ENCODE results near the gene SYT12.
"Not testable (repeated sequence)": the region's sequence is repeated elsewhere in the genome, so short reads cannot be mapped to it uniquely, and the experiment has no call there.

Gene SYT12, protein sequence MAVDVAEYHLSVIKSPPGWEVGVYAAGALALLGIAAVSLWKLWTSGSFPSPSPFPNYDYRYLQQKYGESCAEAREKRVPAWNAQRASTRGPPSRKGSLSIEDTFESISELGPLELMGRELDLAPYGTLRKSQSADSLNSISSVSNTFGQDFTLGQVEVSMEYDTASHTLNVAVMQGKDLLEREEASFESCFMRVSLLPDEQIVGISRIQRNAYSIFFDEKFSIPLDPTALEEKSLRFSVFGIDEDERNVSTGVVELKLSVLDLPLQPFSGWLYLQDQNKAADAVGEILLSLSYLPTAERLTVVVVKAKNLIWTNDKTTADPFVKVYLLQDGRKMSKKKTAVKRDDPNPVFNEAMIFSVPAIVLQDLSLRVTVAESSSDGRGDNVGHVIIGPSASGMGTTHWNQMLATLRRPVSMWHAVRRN

DNA sequence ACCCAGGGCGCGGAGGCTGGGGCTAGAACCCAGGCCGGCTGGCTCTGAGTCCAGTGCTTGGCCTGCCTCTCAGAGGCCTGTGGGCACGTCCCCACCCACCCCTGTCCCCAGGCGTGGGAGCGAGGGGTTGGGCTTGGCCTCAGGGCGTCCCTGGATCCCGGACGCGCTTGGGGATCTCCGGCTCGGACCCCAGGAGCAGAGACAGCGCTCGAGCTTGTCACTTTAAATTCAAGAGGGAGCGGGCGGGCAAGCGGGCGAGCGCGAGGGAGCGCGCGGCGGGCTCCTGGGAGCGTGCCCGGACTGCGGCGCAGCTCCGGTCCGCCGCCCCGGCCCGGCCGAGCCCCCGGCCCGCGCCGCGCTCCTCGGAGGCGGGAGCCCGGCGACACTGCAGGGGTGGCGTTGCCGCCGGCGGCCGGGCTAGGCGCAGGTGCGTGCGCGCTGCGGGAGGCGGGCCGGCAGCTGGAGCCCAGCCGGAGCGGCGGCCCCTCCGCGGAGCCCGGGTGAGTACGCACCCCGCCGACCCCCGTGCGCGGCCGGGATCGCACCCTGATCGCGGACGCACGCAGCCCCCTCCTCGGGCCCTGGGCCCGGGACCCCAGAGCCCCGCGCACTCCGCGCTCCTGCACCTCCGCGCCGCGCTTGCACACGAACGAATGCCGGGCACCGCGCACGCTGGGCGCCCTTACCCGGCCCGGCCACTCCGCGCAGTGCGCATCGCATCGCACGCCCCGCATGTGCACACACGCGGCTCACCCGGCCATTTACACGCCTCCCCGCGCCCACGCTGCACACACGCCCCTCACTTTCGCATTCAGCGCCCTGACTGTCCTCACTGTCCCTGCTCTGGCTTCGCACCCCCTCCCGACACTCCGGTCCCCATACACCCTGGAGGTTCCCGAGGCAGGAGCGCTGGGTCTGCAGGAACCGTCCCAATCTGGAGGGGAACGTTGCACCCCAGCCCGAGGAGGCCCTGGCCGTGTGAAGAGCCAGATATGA is at the start of gene SYT12:
Gene SYT12, plus strand, starts transcription at position 174 of the 996 bp plus-strand sequence. CDS start 7,011 bp downstream, outside the sequence.
- DNase-seq (ENCODE audit: low read depth in 2 of 2) = no peak

DNA sequence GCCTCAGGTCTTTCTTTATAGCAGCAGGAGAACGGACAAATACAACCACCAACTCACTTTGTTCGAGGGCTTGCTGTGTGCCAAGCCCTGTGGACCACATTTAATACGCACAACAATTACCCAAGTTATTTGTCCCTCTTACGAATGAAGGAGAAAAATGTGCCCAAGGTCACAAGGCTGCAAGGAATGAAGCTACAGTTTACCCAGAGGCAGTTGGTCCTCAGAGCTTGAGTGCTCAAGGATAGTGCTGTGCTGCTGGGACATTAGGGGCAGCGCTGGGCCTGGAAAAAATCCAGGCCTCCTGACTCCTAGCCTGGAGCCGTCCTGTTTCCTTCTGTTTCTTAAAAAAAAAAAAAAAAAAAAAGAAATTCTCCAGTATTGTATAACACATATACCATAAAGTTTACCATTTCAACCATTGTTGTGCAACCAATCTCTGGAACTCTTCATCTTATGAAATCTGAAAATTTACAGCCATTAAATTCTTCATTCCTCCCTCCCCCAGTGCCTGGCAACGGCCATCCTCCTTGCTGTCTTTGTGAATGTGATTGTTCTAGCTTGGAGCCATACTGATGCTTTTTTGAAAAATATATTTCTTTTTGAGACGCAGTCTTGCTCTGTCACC is 48.9 kb upstream of the SYT12 start:
- no peak for DNase-seq (ENCODE audit: low read depth in 2 of 2)

DNA sequence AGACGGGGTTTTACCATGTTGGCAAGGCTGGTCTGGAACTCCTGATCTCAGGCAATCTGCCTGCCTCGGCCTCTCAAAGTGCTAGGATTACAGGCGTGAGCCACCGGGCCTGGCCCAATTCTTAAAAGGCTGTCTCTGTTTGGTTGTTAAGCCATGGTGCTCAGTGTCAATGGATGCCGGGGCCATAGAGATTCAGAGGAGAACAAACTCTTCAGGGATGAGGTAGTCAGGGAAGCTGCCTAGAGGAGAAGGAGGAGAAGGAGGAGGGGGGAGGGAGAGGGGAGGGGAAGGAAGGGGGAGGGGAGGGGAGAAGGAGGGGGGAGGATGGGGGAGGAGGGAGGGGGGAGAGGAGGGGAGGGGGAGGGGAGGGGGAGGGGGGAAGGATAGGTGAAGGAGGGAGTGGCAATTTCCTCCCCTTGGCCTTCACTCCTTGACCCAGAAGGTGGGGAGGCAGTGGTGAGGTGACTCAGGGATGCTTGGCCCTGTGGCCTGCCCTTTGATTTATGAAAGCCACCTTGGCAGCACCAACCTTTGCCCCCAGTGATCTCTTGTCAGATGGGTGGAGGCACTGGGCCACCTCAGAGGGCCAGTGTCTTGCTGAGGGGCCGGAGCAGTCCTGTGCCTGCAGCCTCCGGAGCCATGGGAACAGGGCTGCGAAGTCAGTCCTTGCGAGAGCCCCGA is 48.1 kb upstream of the SYT12 start, which contains the start of gene C11orf86:
Gene C11orf86, plus strand, starts transcription at position 581 of the 681 bp plus-strand sequence. Its CDS starts 59 bp downstream, at position 640.
- DNase-seq (ENCODE audit: low read depth in 2 of 2) = no peak

DNA sequence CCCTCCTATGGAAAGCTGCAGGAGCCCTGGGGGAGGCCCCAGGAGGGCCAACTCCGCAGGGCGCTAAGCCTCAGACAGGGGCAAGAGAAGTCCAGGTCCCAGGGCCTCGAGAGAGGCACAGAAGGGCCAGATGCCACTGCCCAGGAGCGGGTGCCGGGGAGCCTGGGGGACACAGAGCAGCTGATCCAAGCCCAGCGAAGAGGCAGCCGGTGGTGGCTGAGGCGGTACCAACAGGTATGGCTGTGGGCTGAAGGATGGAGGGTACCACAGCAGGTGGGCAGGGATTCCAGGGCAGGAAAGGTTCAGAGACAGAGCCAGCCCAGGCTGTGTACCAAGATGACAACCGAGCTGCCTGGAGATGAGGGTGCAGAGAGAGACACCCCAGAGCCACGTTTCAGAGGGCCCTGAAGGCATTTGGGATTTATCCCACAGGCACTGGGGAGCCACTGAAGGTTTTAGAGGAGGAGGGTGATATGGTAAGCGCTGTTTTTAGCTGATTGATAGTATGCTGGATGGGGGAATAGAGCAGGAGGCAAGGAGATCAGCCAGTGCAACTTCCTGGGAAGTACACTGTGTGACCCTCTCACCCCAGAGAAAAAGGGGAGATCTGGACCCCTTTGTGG is 47.4 kb upstream of the SYT12 start:
- no peak for DNase-seq (ENCODE audit: low read depth in 2 of 2)

DNA sequence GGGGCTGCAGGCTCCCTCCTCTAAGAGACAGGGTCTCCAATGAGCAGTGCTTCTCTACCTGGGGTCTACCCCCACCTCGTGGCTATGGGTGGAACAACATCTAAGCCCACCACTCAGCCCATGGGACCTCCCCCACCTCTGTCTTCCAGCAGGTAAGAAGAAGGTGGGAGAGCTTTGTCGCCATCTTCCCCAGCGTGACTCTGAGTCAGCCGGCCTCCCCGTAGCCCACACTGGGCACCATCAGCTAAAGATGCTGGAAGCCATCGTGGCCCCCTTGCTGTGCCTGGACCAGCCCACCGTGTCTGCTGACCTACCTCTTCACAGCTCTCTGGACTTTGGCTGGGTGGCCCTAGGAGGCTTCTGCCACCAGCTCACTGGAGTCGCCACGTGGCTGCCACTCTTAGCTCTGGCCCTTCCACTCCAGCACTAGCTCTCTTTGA is 46.9 kb upstream of the SYT12 start:
- peak in 1 of 2 donors; percentile 15 for DNase-seq (ENCODE audit: low read depth in 2 of 2)

DNA sequence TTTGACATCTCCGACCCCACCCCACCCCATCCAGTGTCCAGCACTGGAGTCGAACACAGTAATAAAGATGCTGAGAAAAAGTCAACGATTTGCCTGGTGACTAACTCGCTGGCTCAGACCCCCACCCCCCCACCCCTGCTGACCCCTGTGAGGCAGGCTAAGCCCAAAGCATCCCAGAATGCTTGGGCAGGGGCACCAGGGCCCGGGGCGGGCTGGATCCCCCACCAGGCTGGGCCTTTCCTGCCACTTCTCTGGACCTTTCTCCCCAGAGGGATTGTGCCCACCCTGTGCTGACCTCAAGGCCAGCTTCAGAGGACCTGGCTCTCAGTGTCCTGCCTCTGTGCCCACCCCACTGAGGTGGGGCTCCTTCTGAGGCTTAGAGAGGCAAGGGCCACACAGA is 46.0 kb upstream of the SYT12 start:
- DNase-seq (ENCODE audit: low read depth in 2 of 2) = no peak

DNA sequence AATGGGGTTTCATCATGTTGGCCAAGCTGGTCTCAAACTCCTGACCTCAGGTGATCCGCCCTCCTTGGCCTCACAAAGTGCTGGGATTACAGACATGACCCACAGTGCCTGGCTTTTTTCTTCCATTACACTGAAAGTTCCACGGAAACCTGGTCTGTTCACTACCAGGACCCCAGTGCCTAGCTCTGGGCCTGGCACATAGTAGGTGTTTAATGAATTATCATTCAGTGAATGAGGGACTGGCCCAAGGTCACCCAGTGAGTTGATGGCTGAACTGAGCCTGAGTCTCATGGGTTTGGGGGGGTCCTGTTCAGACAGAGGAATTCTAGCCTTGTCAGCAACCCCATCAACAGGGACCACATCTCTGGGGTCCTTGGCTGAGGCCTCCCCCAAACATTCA is 44.7 kb upstream of the SYT12 start:
- no peak for DNase-seq (ENCODE audit: low read depth in 2 of 2)

DNA sequence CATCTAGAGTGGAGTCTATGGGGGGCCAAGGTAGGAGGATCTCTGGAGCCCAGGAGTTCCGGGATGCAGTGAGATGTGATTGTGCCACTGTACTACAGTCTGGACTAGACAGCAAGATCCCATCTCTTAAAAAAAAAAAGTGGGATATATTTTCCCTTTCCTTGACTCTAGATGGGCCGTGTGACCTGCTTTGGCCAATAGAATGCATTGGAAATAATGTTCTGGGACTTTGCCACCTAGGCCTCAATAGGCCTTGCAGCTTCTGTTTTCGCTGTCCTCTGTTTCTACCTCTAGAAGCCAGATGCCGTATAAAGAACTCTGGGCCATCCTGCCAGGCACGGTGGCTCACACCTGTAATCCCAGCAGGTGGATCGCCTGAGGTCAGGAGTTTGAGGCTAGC is 44.2 kb upstream of the SYT12 start:
- DNase-seq (ENCODE audit: low read depth in 2 of 2) = no peak

DNA sequence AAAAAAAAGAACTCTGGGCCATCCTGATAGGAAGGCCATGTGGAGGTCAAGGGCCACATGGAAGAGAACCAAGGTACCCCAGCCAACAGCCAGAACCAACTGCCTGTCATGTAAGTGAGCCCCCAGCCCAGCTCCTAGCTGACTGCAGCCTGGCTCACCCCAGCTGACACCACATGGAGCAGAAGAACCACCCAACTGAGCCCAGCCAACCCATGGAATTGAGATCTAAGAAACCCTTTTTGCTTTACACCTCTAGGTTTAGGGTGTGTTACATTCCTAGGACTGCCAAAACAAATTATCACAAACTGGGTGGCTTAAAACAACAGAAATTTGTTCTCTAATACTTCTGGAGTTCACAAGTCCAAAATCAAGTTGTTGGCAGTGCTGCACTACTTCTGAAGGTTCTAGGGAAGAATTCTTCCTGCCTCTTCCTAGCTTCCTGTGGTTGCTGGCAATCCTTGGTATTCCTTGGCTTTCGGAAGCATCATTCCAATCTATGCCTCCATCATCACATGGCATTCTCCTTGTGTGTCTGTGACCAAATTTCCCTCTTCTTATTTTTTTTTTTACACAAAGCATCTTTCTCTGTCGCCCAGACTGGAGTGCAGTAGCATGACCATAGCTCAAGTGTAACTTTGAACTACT is 43.5 kb upstream of the SYT12 start:
- DNase-seq (ENCODE audit: low read depth in 2 of 2) = no peak

DNA sequence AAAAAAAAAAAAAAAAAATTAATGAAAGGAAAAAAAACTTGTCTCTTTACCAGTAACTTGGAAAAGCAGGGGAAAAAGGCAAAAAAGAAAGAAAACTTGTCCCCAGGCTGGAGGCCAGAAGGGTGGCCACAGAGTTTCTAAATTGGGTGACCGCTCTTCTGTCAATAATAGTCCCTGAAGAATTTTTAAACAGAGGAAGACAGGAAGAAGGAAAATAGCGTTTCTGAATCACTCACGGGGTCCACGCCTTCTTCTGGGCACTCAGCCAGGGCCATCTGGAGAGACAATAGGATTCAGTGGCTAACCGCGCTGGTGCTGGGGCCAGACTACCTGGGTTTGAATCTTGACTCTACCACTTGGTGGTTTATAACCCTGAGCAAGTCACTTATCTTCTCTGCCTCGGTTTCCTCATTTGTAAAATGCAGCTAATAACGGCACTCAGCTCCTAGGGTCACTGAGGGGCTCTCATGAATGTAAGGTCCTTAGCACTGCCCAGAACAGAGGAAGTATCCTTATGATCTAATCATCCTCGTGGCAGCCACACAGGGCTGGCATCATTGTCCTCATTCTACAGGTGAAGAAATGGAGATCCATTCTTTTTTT is 40.9 kb upstream of the SYT12 start:
- peak in 1 of 2 donors; percentile 17 for DNase-seq (ENCODE audit: low read depth in 2 of 2)

DNA sequence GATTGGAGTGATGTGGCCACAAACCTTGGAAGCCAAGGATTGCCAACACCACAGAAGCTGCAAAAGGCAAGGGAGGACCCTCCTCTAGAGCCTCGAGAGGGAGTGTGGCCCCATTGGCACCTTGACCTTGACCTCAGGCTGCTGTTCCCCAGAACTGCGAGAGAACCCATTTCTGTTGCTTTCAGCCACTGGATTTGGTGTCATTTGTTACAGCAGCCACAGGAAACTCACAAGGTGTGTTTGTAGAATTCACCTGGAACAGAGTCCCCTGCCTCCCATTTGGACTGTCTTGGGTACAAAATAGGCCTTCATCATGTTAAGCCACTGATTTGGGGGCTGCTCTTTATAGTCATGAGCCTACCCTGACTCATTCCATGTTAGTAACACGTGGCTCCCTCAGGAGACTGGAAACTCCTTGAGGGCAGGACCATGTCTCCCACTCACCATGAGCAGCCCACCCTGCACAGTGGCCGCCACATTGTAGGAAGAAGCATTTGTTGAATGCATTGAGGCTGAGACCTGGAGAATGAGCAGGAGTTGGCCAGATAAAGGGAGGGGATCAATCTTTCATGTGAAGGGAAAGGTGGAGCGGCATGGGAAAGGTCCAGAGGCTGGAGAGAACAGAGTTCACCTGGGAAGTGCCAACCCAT is 39.5 kb upstream of the SYT12 start:
- no peak for DNase-seq (ENCODE audit: low read depth in 2 of 2)

DNA sequence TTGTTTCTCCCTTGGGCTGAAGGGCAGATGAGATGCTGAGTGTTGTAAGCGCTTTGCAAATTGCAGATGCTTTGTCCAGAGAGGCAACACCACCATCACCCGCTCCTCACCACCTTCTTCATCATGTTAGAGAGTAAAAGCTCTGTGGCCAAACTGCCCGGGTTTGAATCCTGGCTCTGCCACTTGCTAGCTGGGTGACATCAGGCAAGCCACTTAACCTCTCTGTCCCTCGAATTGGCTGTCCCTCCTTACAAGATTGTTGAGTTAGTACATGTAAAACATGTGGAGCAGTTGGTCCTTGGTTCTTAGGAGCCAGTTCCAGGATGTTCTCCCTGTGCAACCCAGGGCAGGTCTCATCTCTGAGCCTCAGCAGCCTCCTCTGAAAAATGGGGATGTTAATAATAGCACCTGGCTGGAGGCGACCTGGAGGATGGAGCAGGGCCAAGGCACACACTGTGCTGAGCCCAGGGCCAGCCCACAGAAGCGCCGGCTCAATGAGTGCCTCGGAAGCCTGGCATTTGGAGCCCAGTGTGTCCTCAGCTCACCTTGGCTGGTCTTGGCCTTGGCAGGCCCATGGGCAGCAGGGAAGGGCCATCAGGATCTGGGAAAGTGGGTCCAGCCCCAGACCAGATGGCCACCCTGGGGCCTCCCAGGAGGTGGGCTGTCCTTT is 37.3 kb upstream of the SYT12 start:
- DNase-seq (ENCODE audit: low read depth in 2 of 2) = no peak

DNA sequence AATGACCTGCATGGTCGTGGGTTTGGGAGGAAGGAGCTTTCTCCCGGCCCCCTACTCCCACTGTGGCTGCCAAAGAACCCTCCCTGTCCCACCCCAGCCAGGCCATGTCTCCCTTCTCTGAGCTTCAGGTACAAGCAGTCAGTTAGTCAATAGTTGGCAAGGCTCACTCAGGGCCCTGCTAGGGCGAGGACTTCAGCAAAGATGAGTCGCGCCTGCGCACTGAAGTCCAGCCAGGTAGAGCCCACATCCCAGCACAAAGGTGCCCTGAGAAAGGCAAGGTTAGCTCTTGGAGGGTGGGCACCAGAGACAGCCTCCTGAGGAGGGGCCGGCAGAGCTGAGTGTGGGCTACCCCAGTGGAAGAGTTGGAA is 36.8 kb upstream of the SYT12 start:
- no peak for DNase-seq (ENCODE audit: low read depth in 2 of 2)

DNA sequence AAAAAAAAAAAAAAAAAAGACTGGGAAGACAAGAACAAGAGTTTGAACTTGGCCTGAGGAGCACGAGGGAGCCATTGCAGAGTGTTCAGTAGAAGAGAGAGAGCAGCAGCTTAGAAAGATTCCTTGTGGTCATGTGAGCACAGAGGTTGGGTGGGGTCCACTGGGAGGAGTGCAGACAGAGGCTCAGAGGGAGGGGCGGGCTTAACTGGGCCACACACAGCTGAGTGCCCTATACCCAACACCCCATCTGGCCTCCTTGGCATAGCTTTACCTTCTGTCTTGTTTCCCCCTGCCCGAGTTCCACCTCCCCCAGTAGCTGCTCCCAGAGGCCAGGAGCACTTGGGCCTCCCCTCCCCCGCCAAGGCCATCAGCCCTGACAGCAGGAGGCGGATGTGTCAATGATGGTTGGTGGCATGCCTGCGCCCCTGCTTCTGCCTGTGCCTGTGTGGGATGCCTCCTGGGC is 35.7 kb upstream of the SYT12 start:
- DNase-seq (ENCODE audit: low read depth in 2 of 2) = no peak

DNA sequence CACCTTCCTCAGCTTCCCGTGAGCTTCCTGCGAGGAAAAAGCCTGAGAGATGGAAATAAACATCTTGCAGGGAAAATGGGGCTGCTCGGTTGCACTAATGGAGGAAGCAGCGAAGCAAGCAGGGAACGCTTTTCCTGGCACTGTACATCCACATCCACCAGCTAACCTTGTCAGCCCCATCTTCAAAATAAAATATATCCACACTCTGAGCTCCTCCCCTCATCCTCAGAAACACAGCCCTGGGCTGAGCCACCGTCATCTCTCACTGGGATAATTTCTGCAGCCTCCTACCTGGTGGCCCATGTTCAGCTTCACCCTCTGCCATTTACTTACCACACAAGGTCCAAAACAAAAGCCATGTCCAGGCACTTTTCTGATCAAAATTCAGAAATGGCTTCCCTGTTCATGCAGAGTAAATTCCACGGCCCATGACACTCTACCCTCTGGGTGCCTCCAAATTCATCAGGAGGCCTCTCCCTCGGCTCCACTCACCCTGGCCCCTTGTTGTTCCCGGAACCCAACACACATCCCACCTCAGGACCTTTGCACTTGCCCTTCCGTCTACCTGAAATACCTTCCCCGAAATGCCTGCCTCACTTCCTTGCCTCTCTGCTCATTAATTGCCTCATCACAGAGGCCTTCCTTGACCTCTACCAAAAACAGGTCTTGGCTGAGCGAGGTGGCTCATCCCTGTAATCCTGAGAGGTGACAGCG is 34.9 kb upstream of the SYT12 start:
- DNase-seq (ENCODE audit: low read depth in 2 of 2) = no peak

DNA sequence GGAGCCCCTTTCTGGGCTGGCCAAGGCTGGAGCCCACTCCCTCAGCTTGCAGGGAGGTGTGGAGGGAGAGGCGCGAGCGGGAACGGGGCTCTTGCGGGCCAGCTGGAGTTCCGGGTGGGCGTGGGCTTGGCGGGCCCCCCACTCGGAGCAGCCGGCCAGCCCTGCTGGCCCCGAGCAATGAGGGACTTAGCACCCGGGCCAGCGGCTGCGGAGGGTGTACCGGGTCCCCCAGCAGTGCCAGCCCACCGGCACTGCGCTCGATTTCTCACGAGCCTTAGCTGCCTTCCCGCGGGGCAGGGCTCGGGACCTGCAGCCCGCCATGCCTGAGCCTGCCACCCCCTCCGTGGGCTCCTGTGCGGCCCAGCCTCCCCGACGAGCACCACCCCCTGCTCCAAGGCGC is 34.2 kb upstream of the SYT12 start:
- DNase-seq (ENCODE audit: low read depth in 2 of 2) = not testable (repeated sequence)

DNA sequence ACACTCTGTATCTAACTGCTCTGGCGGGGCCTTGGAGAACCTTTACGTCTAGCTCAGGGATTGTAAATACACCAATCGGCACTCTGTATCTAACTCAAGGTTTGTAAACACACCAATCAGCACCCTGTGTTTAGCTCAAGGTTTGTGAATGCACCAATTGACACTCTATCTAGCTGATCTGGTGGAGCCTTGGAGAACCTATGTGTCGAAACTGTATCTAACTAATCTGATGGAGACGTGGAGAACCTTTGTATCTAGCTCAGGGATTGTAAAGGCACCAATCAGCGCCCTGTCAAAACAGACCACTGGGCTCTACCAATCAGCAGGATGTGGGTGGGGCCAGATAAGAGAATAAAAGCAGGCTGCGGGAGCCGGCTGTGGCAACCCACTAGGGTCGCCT is 33.6 kb upstream of the SYT12 start:
- not testable (repeated sequence) for DNase-seq (ENCODE audit: low read depth in 2 of 2)

DNA sequence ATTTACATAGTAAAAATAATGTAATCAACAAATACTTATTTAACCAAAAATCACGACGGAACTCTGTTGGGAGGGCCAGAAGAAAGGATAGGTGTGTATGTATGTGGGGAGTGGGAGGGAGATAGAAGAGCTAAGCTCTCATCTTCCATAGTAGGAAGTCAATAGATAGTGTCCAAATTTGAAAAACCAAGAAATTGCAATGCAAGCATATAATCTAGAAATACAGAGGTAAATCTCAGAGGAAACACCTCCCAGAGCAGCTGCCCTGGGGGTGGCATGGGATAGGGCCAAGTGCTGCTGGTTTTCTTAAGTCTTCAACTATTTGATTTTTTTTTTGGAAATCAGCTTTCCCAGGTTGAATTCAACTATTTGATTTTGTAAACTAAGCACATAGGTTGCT is 30.9 kb upstream of the SYT12 start:
- DNase-seq (ENCODE audit: low read depth in 2 of 2) = no peak
